Esophagus squamous epithelium (tissue), 4 donors: Measurements from ENCODE around the gene KLHL8.

Source experiments
- CTCF ChIP-seq, 6 experiments: fragments of 450-650 bp in 4 of 6; fragments of 200-600 bp in 2 of 6; sonication (generic) in 2 of 6; IDR thresholded peaks; one replicate each; pipeline ENCODE4 v1.5.1; 2016 to 2019; ENCODE audit warnings: antibody characterized with exemption in 6 of 6, mild to moderate bottlenecking in 4 of 6, moderate library complexity in 4 of 6
- POLR2A ChIP-seq, 4 donors: fragments of 450-650 bp; IDR thresholded peaks; one replicate each; pipeline ENCODE4 v1.6.1; 2017; ENCODE audit warnings: antibody characterized with exemption in 4 of 4, mild to moderate bottlenecking in 4 of 4, moderate library complexity in 3 of 4

- no peak for TF ChIP-seq CTCF (IDR thresholded peaks at IDR 0.05)
- TF ChIP-seq POLR2A (IDR thresholded peaks at IDR 0.05): no peak
Measured at GRCh38 chr4:87114245-87115062, 106.0 kb downstream of the KLHL8 start.
